WTC11 (cell line): ENCODE measurements around the gene PRKD1.

Source experiments
- AFF4 ChIP-seq: sonication (generic); formaldehyde crosslinking; IDR thresholded peaks from 2 replicates; pipeline ENCODE4 v1.8.1; 2023; ENCODE audit warnings: mild to moderate bottlenecking, missing genetic modification reagents, borderline replicate concordance
- CTCF ChIP-seq: fragments of 200-600 bp; IDR thresholded peaks from 2 replicates; pipeline ENCODE4 v1.8.0; 2022; ENCODE audit warnings: antibody characterized with exemption
- FOXK1 ChIP-seq: sonication (generic); formaldehyde crosslinking; IDR thresholded peaks from 2 replicates; pipeline ENCODE4 v1.8.0; 2022; ENCODE audit warnings: mild to moderate bottlenecking, moderate library complexity, missing genetic modification reagents
- HMGXB4 ChIP-seq: sonication (generic); formaldehyde crosslinking; IDR thresholded peaks from 2 replicates; pipeline ENCODE4 v1.8.1; 2023; ENCODE audit warnings: mild to moderate bottlenecking, moderate library complexity, missing genetic modification reagents
- IRF2 ChIP-seq: sonication (generic); formaldehyde crosslinking; IDR thresholded peaks from 2 replicates; pipeline ENCODE4 v1.8.0; 2022; ENCODE audit warnings: low read depth, missing genetic modification reagents, borderline replicate concordance
- NFE2L1 ChIP-seq: sonication (generic); formaldehyde crosslinking; IDR thresholded peaks from 2 replicates; pipeline ENCODE4 v1.8.1; 2023; ENCODE audit warnings: missing genetic modification reagents
- NR3C1 ChIP-seq: sonication (generic); formaldehyde crosslinking; conservative IDR thresholded peaks from 2 replicates; pipeline ENCODE4 v1.8.1; 2023; ENCODE audit warnings: low read depth, mild to moderate bottlenecking, missing genetic modification reagents
- TP53 ChIP-seq: sonication (generic); formaldehyde crosslinking; IDR thresholded peaks from 2 replicates; pipeline ENCODE4 v1.8.1; 2023; ENCODE audit warnings: mild to moderate bottlenecking, missing genetic modification reagents
- ZNF232 ChIP-seq: sonication (generic); formaldehyde crosslinking; IDR thresholded peaks from 2 replicates; pipeline ENCODE4 v1.8.0; 2022; ENCODE audit warnings: mild to moderate bottlenecking, missing genetic modification reagents
- ZNF263 ChIP-seq: sonication (generic); formaldehyde crosslinking; IDR thresholded peaks from 2 replicates; pipeline ENCODE4 v1.8.1; 2022; ENCODE audit warnings: low read depth, mild to moderate bottlenecking, moderate library complexity, missing genetic modification reagents
- TF ChIP-seq, protein P1 (sequence below): sonication (generic); formaldehyde crosslinking; IDR thresholded peaks from 2 replicates; pipeline ENCODE4 v1.8.0; 2022; ENCODE audit warnings: mild to moderate bottlenecking, missing genetic modification reagents
- TF ChIP-seq, protein P2 (sequence below): sonication (generic); formaldehyde crosslinking; IDR thresholded peaks from 2 replicates; pipeline ENCODE4 v1.8.1; 2022; ENCODE audit warnings: mild to moderate bottlenecking, moderate library complexity, missing genetic modification reagents
- TF ChIP-seq, protein P3 (sequence below): sonication (generic); formaldehyde crosslinking; IDR thresholded peaks from 2 replicates; pipeline ENCODE4 v1.8.1; 2022; ENCODE audit warnings: missing genetic modification reagents, borderline replicate concordance

- TF ChIP-seq CTCF, result no peak
- no peak for TF ChIP-seq NFE2L1 (CRISPR knock-in tag)
- TF ChIP-seq IRF2 (CRISPR knock-in tag), result no peak
- no peak for TF ChIP-seq AFF4 (CRISPR knock-in tag)
- TF ChIP-seq, protein P1, sequence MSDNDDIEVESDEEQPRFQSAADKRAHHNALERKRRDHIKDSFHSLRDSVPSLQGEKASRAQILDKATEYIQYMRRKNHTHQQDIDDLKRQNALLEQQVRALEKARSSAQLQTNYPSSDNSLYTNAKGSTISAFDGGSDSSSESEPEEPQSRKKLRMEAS (CRISPR knock-in tag), result no peak
- no peak for TF ChIP-seq ZNF232 (CRISPR knock-in tag)
- TF ChIP-seq TP53 (CRISPR knock-in tag), result no peak
- TF ChIP-seq HMGXB4 (CRISPR knock-in tag), result no peak
- TF ChIP-seq, protein P2, sequence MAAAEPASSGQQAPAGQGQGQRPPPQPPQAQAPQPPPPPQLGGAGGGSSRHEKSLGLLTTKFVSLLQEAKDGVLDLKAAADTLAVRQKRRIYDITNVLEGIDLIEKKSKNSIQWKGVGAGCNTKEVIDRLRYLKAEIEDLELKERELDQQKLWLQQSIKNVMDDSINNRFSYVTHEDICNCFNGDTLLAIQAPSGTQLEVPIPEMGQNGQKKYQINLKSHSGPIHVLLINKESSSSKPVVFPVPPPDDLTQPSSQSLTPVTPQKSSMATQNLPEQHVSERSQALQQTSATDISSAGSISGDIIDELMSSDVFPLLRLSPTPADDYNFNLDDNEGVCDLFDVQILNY (CRISPR knock-in tag), result no peak
- TF ChIP-seq, protein P3, sequence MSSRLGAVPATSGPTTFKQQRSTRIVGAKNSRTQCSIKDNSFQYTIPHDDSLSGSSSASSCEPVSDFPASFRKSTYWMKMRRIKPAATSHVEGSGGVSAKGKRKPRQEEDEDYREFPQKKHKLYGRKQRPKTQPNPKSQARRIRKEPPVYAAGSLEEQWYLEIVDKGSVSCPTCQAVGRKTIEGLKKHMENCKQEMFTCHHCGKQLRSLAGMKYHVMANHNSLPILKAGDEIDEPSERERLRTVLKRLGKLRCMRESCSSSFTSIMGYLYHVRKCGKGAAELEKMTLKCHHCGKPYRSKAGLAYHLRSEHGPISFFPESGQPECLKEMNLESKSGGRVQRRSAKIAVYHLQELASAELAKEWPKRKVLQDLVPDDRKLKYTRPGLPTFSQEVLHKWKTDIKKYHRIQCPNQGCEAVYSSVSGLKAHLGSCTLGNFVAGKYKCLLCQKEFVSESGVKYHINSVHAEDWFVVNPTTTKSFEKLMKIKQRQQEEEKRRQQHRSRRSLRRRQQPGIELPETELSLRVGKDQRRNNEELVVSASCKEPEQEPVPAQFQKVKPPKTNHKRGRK, result no peak
- TF ChIP-seq FOXK1, result no peak
- no peak for TF ChIP-seq ZNF263 (CRISPR knock-in tag)
- TF ChIP-seq NR3C1 (CRISPR knock-in tag), result no peak
These were observed 184.1 kb downstream of the PRKD1 start for GRCh38 chr14:29743531-29743930.
